Trophoblast cell (in vitro differentiated cells and primary cell): ENCODE measurements around the gene CHN2.

Source experiments
- DNase-seq, 2 donors: peaks; one replicate each; pipeline ENCODE4 v3.0.0-alpha.2; 2016
- H2AFZ ChIP-seq: 2 replicates; pipeline ENCODE4 v1.6.1; 2013; ENCODE audit warnings: low read length, moderate library complexity, mild to moderate bottlenecking; ENCODE audit not compliant: insufficient read depth, poor library complexity
- H2AK5ac ChIP-seq: 2 replicates; pipeline ENCODE4 v1.6.1; 2013; ENCODE audit warnings: mild to moderate bottlenecking, low read length
- H2BK120ac ChIP-seq: 2 replicates; pipeline ENCODE4 v1.6.1; 2013; ENCODE audit warnings: low read length, mild to moderate bottlenecking, moderate library complexity; ENCODE audit not compliant: insufficient read depth, poor library complexity
- H2BK12ac ChIP-seq: 2 replicates; pipeline ENCODE4 v1.6.1; 2013; ENCODE audit warnings: mild to moderate bottlenecking, low read length, moderate library complexity
- H2BK5ac ChIP-seq: 2 replicates; pipeline ENCODE4 v1.6.1; 2013; ENCODE audit warnings: low read length, low read depth, moderate library complexity, mild to moderate bottlenecking; ENCODE audit not compliant: poor library complexity
- H3K14ac ChIP-seq: 2 replicates; pipeline ENCODE4 v1.6.1; 2013; ENCODE audit warnings: mild to moderate bottlenecking, low read length
- H3K18ac ChIP-seq: 2 replicates; pipeline ENCODE4 v1.6.1; 2013; ENCODE audit warnings: mild to moderate bottlenecking, low read length
- H3K23ac ChIP-seq: 2 replicates; pipeline ENCODE4 v1.6.1; 2013; ENCODE audit warnings: low read length
- H3K27ac ChIP-seq: 2 replicates; pipeline ENCODE4 v1.5.1; 2013; ENCODE audit warnings: low read depth, mild to moderate bottlenecking, inconsistent platforms, low read length, moderate library complexity
- H3K27me3 ChIP-seq: 2 replicates; pipeline ENCODE4 v1.6.1; 2013; ENCODE audit warnings: inconsistent platforms, mild to moderate bottlenecking, low read length, moderate library complexity; ENCODE audit not compliant: insufficient read depth
- H3K36me3 ChIP-seq, 2 experiments: 1 replicate in 1 of 2; 2 replicates in 1 of 2; pipeline ENCODE4 v1.6.1; 2013; ENCODE audit warnings: low read length in 2 of 2, mild to moderate bottlenecking in 2 of 2, moderate library complexity in 1 of 2; ENCODE audit not compliant: insufficient read depth in 2 of 2, control insufficient read depth in 1 of 2
- H3K4ac ChIP-seq: 2 replicates; pipeline ENCODE4 v1.6.1; 2013; ENCODE audit warnings: low read depth, mild to moderate bottlenecking, low read length, moderate library complexity
- H3K4me1 ChIP-seq, 2 experiments: 1 replicate in 1 of 2; 2 replicates in 1 of 2; pipeline ENCODE4 v1.6.1; 2013; ENCODE audit warnings: low read length in 2 of 2, mild to moderate bottlenecking in 2 of 2, moderate library complexity in 1 of 2; ENCODE audit not compliant: insufficient read depth in 2 of 2, control insufficient read depth in 1 of 2
- H3K4me2 ChIP-seq: 2 replicates; pipeline ENCODE4 v1.6.1; 2013; ENCODE audit warnings: inconsistent platforms, mild to moderate bottlenecking, low read length, moderate library complexity
- H3K4me3 ChIP-seq: 2 replicates; pipeline ENCODE4 v1.5.1; 2013; ENCODE audit warnings: mild to moderate bottlenecking, low read depth, low read length, inconsistent platforms
- H3K79me1 ChIP-seq: one replicate; pipeline ENCODE4 v1.6.1; 2013; ENCODE audit warnings: low read length
- H3K79me2 ChIP-seq: 2 replicates; pipeline ENCODE4 v1.6.1; 2013; ENCODE audit warnings: low read length, mild to moderate bottlenecking; ENCODE audit not compliant: control insufficient read depth, insufficient read depth, poor library complexity
- H3K9ac ChIP-seq: 2 replicates; pipeline ENCODE4 v1.6.1; 2013; ENCODE audit warnings: mild to moderate bottlenecking, low read length
- H3K9me3 ChIP-seq: 2 replicates; pipeline ENCODE4 v1.6.1; 2013; ENCODE audit warnings: low read depth, mild to moderate bottlenecking, control low read depth, inconsistent platforms, low read length; ENCODE audit not compliant: insufficient read depth
- H4K12ac ChIP-seq: 2 replicates; pipeline ENCODE4 v1.6.1; 2013; ENCODE audit warnings: low read depth, mild to moderate bottlenecking, low read length, moderate library complexity
- H4K8ac ChIP-seq: 2 replicates; pipeline ENCODE4 v1.6.1; 2013; ENCODE audit warnings: low read depth, mild to moderate bottlenecking, low read length, moderate library complexity
- H4K91ac ChIP-seq: one replicate; pipeline ENCODE4 v1.6.1; 2013; ENCODE audit warnings: low read depth, mild to moderate bottlenecking, low read length, moderate library complexity
- WGBS: extraction: QIAGEN DNeasy Blood & Tissue Kit; methylation state at CpG from one replicate; pipeline ENCODE4 v1.1.7; 2013; ENCODE audit warnings: missing lambda C conversion rate; ENCODE audit not compliant: insufficient read length, insufficient coverage; ENCODE audit errors: extremely low coverage; 5-methylcytosine and 5-hydroxymethylcytosine counted together

The CHN2 gene

DNA sequence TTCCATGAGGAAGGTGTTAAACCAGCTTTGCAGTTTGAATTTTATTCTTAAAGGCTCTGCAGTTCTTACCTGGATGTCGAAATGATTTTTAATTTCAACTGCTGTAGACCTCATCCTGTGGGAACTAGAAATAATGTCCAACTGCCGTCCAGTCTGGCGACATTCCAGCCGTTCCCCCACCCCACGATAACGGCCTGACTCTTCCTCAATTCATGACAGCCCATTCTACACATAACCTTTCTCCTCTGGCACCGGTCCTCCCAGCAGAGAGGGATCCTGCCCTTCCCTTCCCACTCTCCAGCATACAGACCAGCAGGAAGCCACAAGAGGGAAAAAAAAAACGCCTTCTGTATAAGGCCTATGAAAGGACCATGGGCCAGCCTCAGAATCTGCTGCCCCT is 317.3 kb downstream of the CHN2 start:
- no peak overlapping the region for H4K91ac ChIP-seq
- H3K4ac ChIP-seq, result no peak overlapping the region
- no peaks in the 10 kb centered on the region for H3K27me3 ChIP-seq
- no peak overlapping the region for H3K18ac ChIP-seq
- H2AK5ac ChIP-seq, result no peak overlapping the region
- peaks cover 28 to 46% of the 10 kb centered on the region in 2 experiments for H3K36me3 ChIP-seq
- H3K27ac ChIP-seq, result no peak overlapping the region
- no peak overlapping the region for H2BK120ac ChIP-seq
- no CpG with 5 or more reads among the region's 8 CpGs for WGBS
- H4K12ac ChIP-seq, result no peak overlapping the region
- H4K8ac ChIP-seq, result no peak overlapping the region
- H3K23ac ChIP-seq, result no peak overlapping the region
- no peak overlapping the region for H3K9ac ChIP-seq
- H3K79me1 ChIP-seq, result peaks cover 2% of the 10 kb centered on the region
- H2BK5ac ChIP-seq, result no peak overlapping the region
- H3K9me3 ChIP-seq, result no peaks in the 10 kb centered on the region
- DNase-seq, result peak; percentile 36 to 74
- H3K4me1 ChIP-seq, result peaks cover 0 to 5% of the 10 kb centered on the region in 2 experiments
- H3K4me3 ChIP-seq, result no peak overlapping the region
- H3K14ac ChIP-seq, result no peak overlapping the region
- H2BK12ac ChIP-seq, result no peak overlapping the region
- no peak overlapping the region for H2AFZ ChIP-seq
- H3K4me2 ChIP-seq, result no peak overlapping the region
- H3K79me2 ChIP-seq, result no peaks in the 10 kb centered on the region

DNA sequence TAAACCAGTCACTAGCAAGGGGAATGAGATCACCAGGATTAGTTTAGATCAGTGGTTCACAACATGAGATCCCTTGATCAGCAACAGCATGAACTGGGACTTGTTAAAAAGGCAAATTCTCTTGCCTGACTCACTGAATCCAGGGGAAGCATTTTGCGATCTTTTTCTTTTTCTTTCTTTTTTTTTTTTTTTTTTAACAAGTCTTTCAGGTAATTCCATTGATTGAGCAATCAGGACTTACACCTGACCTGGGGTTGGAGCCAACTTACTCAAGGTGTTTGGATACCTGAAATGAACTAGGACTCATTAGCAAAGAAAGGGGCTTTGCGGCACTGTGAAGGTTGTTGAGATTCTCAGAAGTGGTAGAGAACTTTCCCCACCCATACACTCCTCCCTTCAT is 321.9 kb downstream of the CHN2 start:
- H3K23ac ChIP-seq, result no peak overlapping the region

DNA sequence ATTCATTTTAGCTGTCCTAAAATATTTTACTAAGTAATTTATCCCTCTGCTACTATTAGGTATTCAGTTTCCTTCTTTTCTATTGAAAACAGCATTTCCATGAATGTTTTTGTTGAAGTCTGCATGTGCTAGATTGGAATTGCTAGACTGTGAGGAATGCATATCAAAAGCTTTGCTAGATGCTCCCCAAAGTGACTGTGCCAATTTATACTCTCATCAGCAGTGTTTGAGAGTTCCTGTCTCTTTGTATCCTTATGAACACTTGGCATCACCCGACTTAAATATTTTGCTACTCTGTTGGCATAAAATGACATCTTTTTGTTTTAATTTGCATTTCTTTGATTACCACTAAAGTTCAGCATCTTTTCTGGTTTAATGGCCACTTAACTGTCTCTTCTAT is 324.0 kb downstream of the CHN2 start:
- Histone ChIP-seq H3K18ac (no peak overlapping the region), H3K9ac (no peak overlapping the region), H2BK12ac (no peak overlapping the region), H2BK5ac (no peak overlapping the region), H2BK120ac (no peak overlapping the region), H3K14ac (no peak overlapping the region), H3K4me2 (no peak overlapping the region), H4K12ac (no peak overlapping the region), H3K27ac (no peak overlapping the region), H3K23ac (no peak overlapping the region), H4K91ac (no peak overlapping the region), H2AFZ (no peak overlapping the region), H4K8ac (no peak overlapping the region), H3K4ac (no peak overlapping the region), H2AK5ac (no peak overlapping the region), H3K27me3 (no peaks in the 10 kb centered on the region), H3K4me3 (no peak overlapping the region), H3K79me2 (no peaks in the 10 kb centered on the region), H3K79me1 (no peaks in the 10 kb centered on the region), H3K9me3 (no peaks in the 10 kb centered on the region), H3K36me3 (peaks cover 6 to 21% of the 10 kb centered on the region in 2 experiments), H3K4me1 (peaks cover 0 to 3% of the 10 kb centered on the region in 2 experiments)
- WGBS, result no CpG with 5 or more reads among the region's 1 CpG
- DNase-seq, result no peak

More for the DNA sequence above, 321.9 kb downstream of the CHN2 start:
- peak; percentile 3 to 74 for DNase-seq
- no peak overlapping the region for H2BK120ac ChIP-seq
- no peak overlapping the region for H3K27ac ChIP-seq
- H3K18ac ChIP-seq, result no peak overlapping the region
- H3K9ac ChIP-seq, result no peak overlapping the region
- H3K4ac ChIP-seq, result no peak overlapping the region
- no peak overlapping the region for H3K4me3 ChIP-seq
- peaks cover 12 to 25% of the 10 kb centered on the region in 2 experiments for H3K36me3 ChIP-seq
- no peak overlapping the region for H4K12ac ChIP-seq
- H4K8ac ChIP-seq, result no peak overlapping the region
- no peaks in the 10 kb centered on the region for H3K9me3 ChIP-seq
- no peaks in the 10 kb centered on the region for H3K27me3 ChIP-seq
- H3K4me1 ChIP-seq, result peaks cover 0 to 5% of the 10 kb centered on the region in 2 experiments
- no peaks in the 10 kb centered on the region for H3K79me2 ChIP-seq
- H2BK12ac ChIP-seq, result no peak overlapping the region
- H3K14ac ChIP-seq, result no peak overlapping the region
- H3K79me1 ChIP-seq, result no peaks in the 10 kb centered on the region
- no peak overlapping the region for H2BK5ac ChIP-seq
- no peak overlapping the region for H3K4me2 ChIP-seq
- no peak overlapping the region for H2AFZ ChIP-seq
- WGBS, result no CpG with 5 or more reads among the region's 2 CpGs
- no peak overlapping the region for H4K91ac ChIP-seq
- H2AK5ac ChIP-seq, result no peak overlapping the region

GRCh38 chr7:29523728-29524127 is 329.2 kb downstream of the CHN2 start:
- Histone ChIP-seq H2AFZ (no peak overlapping the region), H3K36me3 (peaks cover 0 to 13% of the 10 kb centered on the region in 2 experiments), H2BK120ac (no peak overlapping the region), H2BK12ac (no peak overlapping the region), H4K91ac (no peak overlapping the region), H3K27me3 (no peaks in the 10 kb centered on the region), H3K14ac (no peak overlapping the region), H4K12ac (no peak overlapping the region), H3K4me3 (no peak overlapping the region), H3K18ac (no peak overlapping the region), H3K23ac (no peak overlapping the region), H3K9me3 (peaks cover 2% of the 10 kb centered on the region), H3K27ac (no peak overlapping the region), H3K4me2 (no peak overlapping the region), H3K79me1 (no peaks in the 10 kb centered on the region), H3K4me1 (no peaks in the 10 kb centered on the region), H2BK5ac (no peak overlapping the region), H2AK5ac (no peak overlapping the region), H3K79me2 (no peaks in the 10 kb centered on the region), H3K9ac (no peak overlapping the region), H4K8ac (no peak overlapping the region), H3K4ac (no peak overlapping the region)
- DNase-seq, result no peak
- no CpG with 5 or more reads among the region's 2 CpGs for WGBS
